NK-92 treated with Interleukin-12 subunit alpha and Interleukin-12 subunit beta, amount 100 ng/mL, for 24 hours (cell line): ENCODE measurements around the gene MAN2A1.

Source experiments
- DNase-seq: peaks from one replicate; lab custom pipeline; 2025; lab: John Stamatoyannopoulos, UW

The MAN2A1 gene

DNA sequence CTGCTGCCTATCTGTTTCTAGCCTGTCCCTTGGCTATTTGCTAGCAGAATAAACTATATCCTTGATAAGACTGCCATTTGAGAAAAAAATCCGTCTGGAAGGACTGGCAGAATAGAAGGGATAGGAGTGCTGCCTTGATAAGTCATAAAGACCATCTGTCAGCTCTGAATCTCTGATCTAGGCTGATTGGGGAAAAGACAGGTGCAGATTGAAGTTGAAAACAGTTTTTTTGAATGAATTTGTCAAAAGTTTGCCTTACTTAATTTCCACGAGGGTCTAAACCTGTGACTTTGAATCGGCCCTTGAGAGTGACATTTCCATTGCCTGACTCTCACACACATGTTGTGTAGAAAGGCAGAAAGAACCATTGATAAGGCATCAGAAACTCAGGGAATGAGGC, 218.6 kb downstream of the MAN2A1 start:
- no peak for DNase-seq

- no peak for DNase-seq
Measured at GRCh38 chr5:109910874-109911273, 221.1 kb downstream of the MAN2A1 start.

DNA sequence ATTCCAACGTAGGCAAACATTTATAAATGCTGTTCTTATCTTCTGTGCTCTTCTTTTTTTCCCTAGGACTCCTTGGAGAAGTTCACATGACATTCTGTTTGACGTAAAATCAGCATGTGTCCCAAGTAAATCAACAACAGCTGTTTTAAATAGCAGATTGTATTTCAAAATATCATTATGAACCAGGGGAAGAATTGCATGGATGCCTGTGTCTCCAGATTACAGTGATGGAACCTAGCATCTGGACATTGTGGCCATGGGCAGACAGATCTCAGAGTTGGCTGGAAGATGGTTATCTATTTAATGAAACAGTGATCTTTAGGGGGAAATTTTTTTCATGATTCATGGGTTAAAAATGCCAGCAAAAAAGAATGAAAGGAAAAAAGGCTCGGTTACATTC, 222.0 kb downstream of the MAN2A1 start:
- DNase-seq: no peak

GRCh38 chr5:109914906-109915305, 225.2 kb downstream of the MAN2A1 start:
- DNase-seq: no peak

DNA sequence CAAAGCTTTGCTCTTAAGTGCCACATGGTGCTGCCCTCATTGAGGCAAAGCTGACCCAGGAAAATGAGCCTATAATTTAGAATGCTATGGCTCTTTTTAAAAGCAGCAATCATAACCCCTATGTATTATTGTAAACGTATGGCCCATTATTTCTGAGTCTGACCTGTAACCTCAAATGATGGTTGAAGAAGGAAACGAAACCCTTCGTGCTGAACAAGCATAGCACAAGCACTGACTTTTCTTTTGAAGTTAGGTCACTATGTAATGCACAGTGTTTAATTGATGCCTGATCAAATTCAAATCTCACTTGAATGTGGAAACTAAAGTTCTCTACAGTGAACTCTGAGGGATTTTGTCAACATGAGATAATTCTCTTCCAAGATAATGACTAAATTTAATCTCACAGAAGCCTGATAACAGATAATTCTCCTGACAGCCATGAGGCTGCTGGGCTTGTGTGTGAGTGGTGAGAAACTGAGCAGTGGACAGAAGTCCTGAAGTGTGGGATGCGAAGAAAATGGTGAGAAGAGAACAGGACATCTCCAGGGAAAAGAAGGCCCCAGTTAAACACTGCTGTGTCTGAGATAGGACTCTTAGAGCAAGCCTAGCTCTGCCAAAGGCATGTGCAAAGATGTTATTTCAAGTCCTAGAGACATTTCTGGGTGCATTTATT, 226.9 kb downstream of the MAN2A1 start:
- DNase-seq: no peak
